ENCODE data around the gene CHD2. TPM values are rescaled to one million over a fixed set of nuclear protein-coding genes. Genes with fewer than 3 reads are reported as not detected.
"Not testable (repeated sequence)": the region's sequence is repeated elsewhere in the genome, so short reads cannot be mapped to it uniquely, and the experiment has no call there.

CHD2 gene
- 100 to 1,000 TPM; 164 to 185 TPM for total RNA-seq

DNA sequence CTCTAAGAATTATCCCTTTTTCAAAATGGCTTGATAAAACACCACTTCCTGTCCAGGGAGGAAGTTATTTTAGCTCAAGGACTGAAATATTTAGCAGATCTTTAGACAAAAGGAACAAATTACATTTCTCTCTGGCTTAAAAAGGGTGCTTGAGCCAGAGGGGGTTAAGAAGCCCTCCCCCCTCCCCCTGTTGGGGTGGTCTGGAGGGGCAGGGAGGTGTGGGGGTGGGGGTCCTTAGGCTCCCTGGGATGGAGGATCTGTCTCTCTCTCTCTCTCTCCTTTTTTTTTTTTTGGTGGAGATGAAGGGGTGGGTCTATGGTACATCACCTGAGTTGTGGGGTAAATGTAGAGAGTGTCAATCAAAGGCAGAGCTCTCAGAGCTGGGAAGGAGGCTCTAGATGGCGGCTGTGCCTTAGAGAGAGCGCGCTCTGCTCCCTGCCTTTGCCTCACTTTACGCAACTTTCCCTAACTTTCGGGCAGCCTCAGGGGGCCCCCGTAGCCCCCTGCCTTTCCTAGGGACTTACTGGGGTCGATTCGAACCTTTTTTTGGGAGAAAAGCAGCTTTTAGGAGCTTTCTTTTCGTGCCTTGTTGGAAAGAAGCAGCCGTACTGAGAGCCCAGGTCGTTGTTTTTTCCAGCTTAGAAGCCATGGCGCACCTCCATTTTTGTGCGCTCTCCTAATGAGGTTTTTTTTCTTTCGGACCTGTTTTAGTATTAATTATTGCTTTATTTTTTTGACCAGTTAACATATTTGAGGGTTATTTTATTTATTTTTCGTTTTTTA is at the start of gene CHD2:
TSS of gene CHD2 (plus strand) at position 377 of the 783 bp plus-strand sequence. CDS start 914 bp downstream, outside the sequence.
- intact Hi-C loops (cut with micrococcal nuclease), result loop anchor here (1.0 to 10.0 kb wide), 5 partner anchors 11 to 1335 kb away; partner anchors contain the start of gene MCTP2
- H3K4me1 Mint-ChIP-seq (ENCODE audit: low read depth), result peaks cover 45% of the 10 kb centered on the region
- CTCF ChIA-PET, result interaction anchor here (0.7 to 5.2 kb wide), 12 partner anchors 11 to 103 kb away, joined by 3 to 48 read pairs (median 6); no protein-coding TSS in a partner anchor

DNA sequence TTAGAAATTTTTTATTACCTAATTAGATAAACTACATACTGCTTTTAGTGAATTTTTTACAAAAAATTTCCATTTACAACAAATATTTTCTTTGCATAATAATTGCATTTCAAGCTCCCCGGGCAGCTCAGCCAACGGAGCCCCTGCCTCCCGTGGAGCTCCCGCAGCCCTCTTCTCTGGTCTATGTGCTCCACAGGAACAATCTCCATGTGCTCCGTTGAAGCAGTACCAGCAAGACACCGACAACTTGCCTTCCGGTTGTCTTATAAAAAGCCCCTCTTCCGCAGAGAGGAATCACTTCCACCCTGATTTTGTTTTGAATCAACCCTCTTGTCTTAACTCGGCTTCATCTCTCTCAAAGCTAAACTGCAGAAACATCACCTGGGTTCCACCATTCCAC is 46.9 kb upstream of the CHD2 start:
- Mint-ChIP-seq H3K27ac (no peak overlapping the region), H3K4me1 (ENCODE audit: low read depth) (peaks cover 37% of the 10 kb centered on the region), H3K36me3 (ENCODE audit: low read depth) (peaks cover 5% of the 10 kb centered on the region), H3K4me3 (no peak overlapping the region), H3K27me3 (ENCODE audit: low read depth) (no peaks in the 10 kb centered on the region), H3K9me3 (peaks cover 5% of the 10 kb centered on the region)
- CTCF ChIA-PET, result interaction anchor here (0.6 to 1.5 kb wide), 4 partner anchors 22 to 1480 kb away, joined by 3 read pairs; no protein-coding TSS in a partner anchor
- intact Hi-C loops (cut with micrococcal nuclease), result no loop called here
- DNase-seq, result no peak

More for the DNA sequence above, at the start of gene CHD2:
- peak; percentile 86 for DNase-seq
- Mint-ChIP-seq H3K9me3 (peaks cover 6% of the 10 kb centered on the region), H3K4me3 (peak within 1 kb of the TSS; percentile 96), H3K36me3 (ENCODE audit: low read depth) (peaks cover 81% of the 10 kb centered on the region), H3K27ac (peak within 1 kb of the TSS; percentile 98), H3K27me3 (ENCODE audit: low read depth) (peaks cover 4% of the 10 kb centered on the region)

DNA sequence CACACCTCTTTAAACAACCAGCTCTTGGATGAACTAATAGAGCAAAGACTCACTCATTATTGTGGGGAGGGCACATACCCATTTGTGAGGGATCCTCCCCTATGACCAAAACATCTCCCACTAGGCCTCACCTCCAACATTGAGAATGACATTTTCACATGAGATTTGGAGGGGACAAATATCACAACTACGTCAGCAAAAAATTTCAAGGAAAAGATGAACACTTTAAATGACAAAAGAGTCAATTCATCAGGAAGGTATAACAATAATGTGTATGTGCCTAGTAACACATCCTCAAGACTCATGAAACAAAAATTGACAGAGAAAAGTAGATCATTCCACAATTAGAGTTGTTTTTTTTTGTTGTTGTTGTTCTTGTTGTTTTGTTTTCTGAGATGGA is 38.4 kb upstream of the CHD2 start:
- peaks cover 3% of the 10 kb centered on the region for H3K36me3 Mint-ChIP-seq (ENCODE audit: low read depth)
- peaks cover 6% of the 10 kb centered on the region for H3K9me3 Mint-ChIP-seq
- H3K27me3 Mint-ChIP-seq (ENCODE audit: low read depth), result no peaks in the 10 kb centered on the region
- no peaks in the 10 kb centered on the region for H3K4me1 Mint-ChIP-seq (ENCODE audit: low read depth)
- intact Hi-C loops (cut with micrococcal nuclease), result no loop called here
- DNase-seq, result no peak
- no peak overlapping the region for H3K27ac Mint-ChIP-seq
- no peak overlapping the region for H3K4me3 Mint-ChIP-seq
- CTCF ChIA-PET, result no interaction called here

DNA sequence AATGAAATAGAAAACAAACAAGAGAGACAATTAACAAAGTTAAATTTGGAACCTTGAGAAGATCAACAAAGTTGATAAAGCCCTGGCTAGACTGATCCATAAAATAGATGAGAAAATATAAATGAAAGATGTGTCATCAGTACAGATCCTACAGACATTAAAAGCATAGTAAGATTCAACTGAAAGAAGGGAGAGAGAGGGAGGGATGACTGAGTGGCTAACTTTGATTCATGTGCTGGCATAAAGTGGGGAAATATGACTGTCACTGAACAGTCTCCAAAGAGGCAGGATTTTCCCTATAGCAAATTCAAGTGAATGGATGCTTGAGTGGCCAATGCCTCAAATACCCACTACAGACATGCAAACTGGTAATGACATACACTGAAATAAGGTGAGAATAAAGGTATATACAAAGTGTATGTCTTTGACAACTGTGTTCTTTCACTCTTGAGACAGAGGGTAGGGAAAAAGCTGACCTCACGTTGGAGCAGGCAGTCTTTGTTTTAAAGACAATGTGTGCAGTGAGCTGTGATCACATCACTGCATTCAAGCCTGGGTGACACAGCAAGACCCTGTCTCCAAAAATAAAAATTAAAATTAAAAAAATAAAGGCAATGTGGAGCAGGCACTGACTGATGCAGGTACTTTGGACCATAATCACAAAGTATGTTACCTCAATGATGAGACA is 35.9 kb upstream of the CHD2 start:
- DNase-seq, result no peak
- CTCF ChIA-PET, result no interaction called here
- no peak overlapping the region for H3K4me3 Mint-ChIP-seq
- H3K27ac Mint-ChIP-seq, result no peak overlapping the region
- intact Hi-C loops (cut with micrococcal nuclease), result no loop called here
- peaks cover 3% of the 10 kb centered on the region for H3K36me3 Mint-ChIP-seq (ENCODE audit: low read depth)
- H3K27me3 Mint-ChIP-seq (ENCODE audit: low read depth), result no peaks in the 10 kb centered on the region
- peaks cover 6% of the 10 kb centered on the region for H3K9me3 Mint-ChIP-seq
- no peaks in the 10 kb centered on the region for H3K4me1 Mint-ChIP-seq (ENCODE audit: low read depth)

DNA sequence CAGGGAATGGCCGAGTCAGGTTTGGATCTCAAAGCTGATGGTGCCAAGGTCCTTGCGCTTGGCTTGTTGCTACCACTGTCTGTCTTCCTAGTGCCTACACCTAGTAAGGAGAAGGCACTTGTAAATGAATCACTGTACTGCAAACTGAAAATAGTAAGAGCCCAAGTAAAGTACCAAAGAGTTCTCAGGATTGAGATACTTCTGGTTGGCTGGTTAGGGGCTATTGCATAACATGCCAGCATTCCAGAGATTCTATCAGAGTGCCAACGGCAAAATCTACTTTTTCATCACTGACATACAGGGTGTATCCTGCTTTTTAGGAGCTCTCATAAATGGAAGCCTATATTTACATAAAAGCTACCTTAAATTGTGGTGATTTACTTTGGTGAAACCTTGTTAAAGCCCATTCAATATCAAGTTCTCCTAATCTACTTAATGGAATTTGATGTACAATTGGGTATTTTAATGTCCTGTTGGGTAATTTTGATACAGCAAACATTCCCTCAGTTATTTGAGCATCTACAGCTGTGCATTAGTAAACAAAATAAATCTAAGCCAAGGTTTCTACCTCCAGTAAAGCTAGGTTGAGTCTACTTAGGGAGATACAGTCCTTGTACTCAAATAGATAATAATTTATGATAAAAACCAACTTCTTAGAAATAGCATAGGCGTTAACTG is 30.7 kb upstream of the CHD2 start:
- intact Hi-C loops (cut with micrococcal nuclease), result no loop called here
- Mint-ChIP-seq H3K4me1 (ENCODE audit: low read depth) (no peaks in the 10 kb centered on the region), H3K9me3 (no peaks in the 10 kb centered on the region), H3K27me3 (ENCODE audit: low read depth) (no peaks in the 10 kb centered on the region), H3K4me3 (no peak overlapping the region), H3K27ac (no peak overlapping the region), H3K36me3 (ENCODE audit: low read depth) (no peaks in the 10 kb centered on the region)
- CTCF ChIA-PET, result interaction anchor here (0.6 to 1.8 kb wide), 4 partner anchors 9 to 284 kb away, joined by 3 to 4 read pairs (median 3); no protein-coding TSS in a partner anchor
- DNase-seq, result no peak

DNA sequence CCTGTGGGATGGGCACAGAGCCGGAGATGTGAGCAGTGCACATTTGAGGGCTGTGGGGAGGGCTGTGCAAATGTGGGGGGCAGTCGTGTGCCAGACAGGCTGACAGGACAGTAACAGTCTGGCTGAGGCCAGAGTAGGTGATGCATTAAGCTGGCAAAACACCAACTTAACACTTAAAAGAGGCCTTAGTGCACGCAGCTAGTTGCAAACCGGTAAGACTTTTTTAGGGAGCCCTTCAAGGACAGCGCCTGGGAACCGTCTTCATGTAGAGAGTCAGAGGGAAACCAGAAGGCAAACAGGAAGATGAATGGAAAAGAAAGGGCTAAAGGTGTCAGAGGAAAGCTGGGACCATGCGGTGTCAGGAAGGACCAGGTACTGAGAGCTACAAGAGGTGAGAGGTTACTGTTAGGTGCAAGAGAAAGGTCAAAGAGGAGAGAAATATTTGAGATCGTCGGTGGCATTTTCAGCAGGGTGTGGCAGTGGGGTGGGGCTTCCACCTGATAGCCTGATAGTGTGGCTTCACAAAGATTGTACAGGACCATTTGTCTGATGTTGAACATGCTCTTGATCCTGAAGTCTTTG is 30.0 kb upstream of the CHD2 start:
- no peak overlapping the region for H3K27ac Mint-ChIP-seq
- no peak overlapping the region for H3K4me3 Mint-ChIP-seq
- DNase-seq, result no peak
- H3K27me3 Mint-ChIP-seq (ENCODE audit: low read depth), result no peaks in the 10 kb centered on the region
- no peaks in the 10 kb centered on the region for H3K9me3 Mint-ChIP-seq
- H3K36me3 Mint-ChIP-seq (ENCODE audit: low read depth), result no peaks in the 10 kb centered on the region
- H3K4me1 Mint-ChIP-seq (ENCODE audit: low read depth), result no peaks in the 10 kb centered on the region
- CTCF ChIA-PET, result interaction anchor here (1.2 to 1.8 kb wide), 2 partner anchors 10 to 73 kb away, joined by 3 to 4 read pairs; no protein-coding TSS in a partner anchor
- intact Hi-C loops (cut with micrococcal nuclease), result no loop called here

DNA sequence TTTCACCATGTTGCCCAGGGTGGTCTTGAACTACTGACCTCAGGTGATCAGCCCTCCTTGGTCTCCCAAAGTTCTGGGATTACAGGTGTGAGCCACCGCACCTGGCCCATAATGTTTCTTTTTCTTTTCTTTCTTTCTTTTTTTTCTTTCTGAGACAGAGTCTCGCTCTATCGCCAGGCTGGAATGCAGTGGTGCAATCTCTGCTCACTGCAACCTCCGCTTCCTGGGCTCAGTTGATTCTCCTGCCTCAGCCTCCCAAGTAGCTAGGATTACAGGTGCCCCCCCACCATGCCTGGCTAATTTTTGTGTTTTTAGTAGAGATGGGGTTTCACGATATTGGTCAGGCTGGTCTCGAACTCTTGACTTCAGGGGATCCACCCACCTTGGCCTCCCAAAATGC is 27.2 kb upstream of the CHD2 start:
- H3K9me3 Mint-ChIP-seq; DNase-seq; H3K4me3 Mint-ChIP-seq; H3K4me1 Mint-ChIP-seq (ENCODE audit: low read depth); H3K27me3 Mint-ChIP-seq (ENCODE audit: low read depth); H3K36me3 Mint-ChIP-seq (ENCODE audit: low read depth); H3K27ac Mint-ChIP-seq; CTCF ChIA-PET; intact Hi-C loops (cut with micrococcal nuclease): not testable (repeated sequence)

DNA sequence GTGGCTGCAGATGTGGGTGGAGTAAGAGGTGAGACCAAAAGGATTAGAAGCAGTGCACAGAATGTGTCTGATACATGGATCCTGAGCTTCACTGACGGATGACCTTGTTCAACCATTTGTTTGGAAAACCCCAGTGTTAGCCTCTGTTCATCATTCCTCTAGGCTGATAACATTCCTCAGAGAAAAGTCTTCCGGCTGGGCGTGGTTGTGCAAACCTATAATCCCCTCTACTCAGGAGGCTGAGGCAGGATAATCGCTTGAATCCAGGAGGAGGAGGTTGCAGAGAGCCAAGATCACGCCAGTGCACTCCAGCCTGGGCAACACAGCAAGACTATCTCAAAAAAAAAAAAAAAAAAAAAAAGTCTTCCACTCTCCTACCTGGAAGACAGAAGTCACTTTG is 23.1 kb upstream of the CHD2 start:
- Mint-ChIP-seq H3K9me3 (no peaks in the 10 kb centered on the region), H3K36me3 (ENCODE audit: low read depth) (peaks cover 1% of the 10 kb centered on the region), H3K27ac (no peak overlapping the region), H3K4me3 (no peak overlapping the region), H3K27me3 (ENCODE audit: low read depth) (no peaks in the 10 kb centered on the region), H3K4me1 (ENCODE audit: low read depth) (peaks cover 41% of the 10 kb centered on the region)
- intact Hi-C loops (cut with micrococcal nuclease), result no loop called here
- CTCF ChIA-PET, result no interaction called here
- DNase-seq, result no peak

DNA sequence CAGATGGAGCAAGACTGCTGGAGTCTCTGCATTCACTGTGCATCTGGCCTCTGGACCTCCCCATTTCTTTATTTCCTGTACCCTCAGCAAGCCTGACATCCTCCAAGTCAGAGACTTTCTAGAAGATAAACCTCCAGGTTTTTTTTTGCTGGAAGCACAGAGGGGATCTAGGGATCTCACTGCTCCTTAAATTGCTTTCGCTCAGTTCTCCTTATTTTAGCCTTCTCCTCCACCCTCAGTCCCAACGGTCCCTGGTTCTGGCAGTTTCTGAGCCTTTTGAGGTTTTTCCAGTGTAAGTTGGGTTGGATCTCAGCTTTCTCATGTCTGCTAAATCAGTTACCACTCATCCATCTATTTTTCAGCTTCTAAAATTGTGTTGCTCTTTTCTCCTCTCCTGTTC is 22.7 kb upstream of the CHD2 start:
- Mint-ChIP-seq H3K27ac (no peak overlapping the region), H3K4me1 (ENCODE audit: low read depth) (peaks cover 41% of the 10 kb centered on the region), H3K9me3 (no peaks in the 10 kb centered on the region), H3K27me3 (ENCODE audit: low read depth) (no peaks in the 10 kb centered on the region), H3K4me3 (no peak overlapping the region), H3K36me3 (ENCODE audit: low read depth) (peaks cover 1% of the 10 kb centered on the region)
- intact Hi-C loops (cut with micrococcal nuclease), result no loop called here
- no peak for DNase-seq
- CTCF ChIA-PET, result no interaction called here

DNA sequence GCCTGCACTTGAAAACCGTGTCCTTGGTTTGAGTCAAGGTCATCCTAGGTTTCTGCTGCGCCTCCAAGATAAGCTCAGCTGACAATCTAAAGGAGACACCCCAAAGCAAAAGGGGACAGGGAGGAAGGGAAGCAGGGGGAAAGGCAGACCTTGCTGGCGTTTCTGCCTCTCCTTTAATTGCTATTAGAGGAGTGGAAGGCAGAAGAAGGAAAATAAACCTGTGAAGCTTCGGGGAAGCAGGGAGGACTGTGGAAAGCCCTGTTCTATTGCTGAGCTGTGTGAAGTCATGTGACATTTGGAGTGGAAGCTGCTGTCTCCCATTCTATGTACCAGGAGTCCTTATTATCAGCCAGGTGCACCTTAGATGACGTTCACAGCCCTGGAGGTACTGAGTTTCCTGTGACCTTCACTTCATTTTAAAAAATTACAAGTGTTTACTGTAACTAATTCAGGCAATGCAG is 21.5 kb upstream of the CHD2 start:
- Mint-ChIP-seq H3K9me3 (no peaks in the 10 kb centered on the region), H3K36me3 (ENCODE audit: low read depth) (peaks cover 4% of the 10 kb centered on the region), H3K4me3 (no peak overlapping the region), H3K4me1 (ENCODE audit: low read depth) (peaks cover 41% of the 10 kb centered on the region), H3K27me3 (ENCODE audit: low read depth) (no peaks in the 10 kb centered on the region), H3K27ac (peak overlapping the region; percentile 47)
- CTCF ChIA-PET, result interaction anchor here (0.6 to 2.1 kb wide), 6 partner anchors 20 to 90 kb away, joined by 3 to 10 read pairs (median 4); no protein-coding TSS in a partner anchor
- intact Hi-C loops (cut with micrococcal nuclease), result no loop called here
- DNase-seq, result no peak

DNA sequence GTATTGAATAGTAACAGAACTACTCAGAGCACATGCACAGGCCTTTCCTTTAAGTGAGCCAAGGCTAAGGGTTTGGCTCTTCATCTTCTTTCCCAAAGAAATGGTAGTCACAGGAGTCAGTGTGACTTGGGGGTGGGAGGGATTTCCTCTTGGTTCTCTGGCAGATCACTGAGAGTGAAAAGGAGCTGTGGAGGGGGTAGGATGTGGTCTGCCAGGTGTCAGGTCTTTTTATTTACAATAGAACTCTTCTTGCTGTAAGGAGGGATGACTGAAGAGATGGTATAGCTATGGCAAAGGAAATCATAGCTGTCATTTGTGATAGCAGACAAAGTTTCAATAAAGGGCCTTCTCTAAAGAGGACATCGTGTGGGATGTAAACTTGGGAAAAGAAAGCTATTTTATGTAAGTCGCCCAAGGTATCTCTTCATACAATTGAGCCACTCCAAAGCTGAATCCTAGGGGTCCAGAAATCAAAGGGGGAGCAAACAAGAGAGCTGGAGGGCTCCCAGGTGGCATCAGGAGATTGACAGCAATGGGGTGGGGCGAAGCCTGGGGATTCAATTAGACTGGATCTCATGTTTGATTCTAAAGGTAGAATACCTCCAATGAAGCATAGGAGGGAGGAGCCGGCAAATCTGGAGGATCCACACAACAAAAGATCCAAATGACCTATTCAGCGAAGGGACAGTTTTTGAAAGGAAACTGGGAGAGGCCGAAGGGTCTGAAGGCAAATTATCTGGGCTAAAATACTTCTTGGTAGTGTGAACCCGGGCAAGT is 20.0 kb upstream of the CHD2 start:
- Mint-ChIP-seq H3K27ac (peak overlapping the region; percentile 98), H3K36me3 (ENCODE audit: low read depth) (peaks cover 18% of the 10 kb centered on the region), H3K4me3 (peak overlapping the region; percentile 39), H3K9me3 (no peaks in the 10 kb centered on the region), H3K27me3 (ENCODE audit: low read depth) (no peaks in the 10 kb centered on the region), H3K4me1 (ENCODE audit: low read depth) (peaks cover 41% of the 10 kb centered on the region)
- DNase-seq, result peak; percentile 59
- CTCF ChIA-PET, result interaction anchor here (0.6 to 2.1 kb wide), 9 partner anchors 13 to 208 kb away, joined by 3 to 10 read pairs (median 4); no protein-coding TSS in a partner anchor
- intact Hi-C loops (cut with micrococcal nuclease), result no loop called here

All from activated naive CD4-positive, alpha-beta T cell treated with anti-CD3 and anti-CD28 coated beads for 36 hours (primary cell).